SK-N-SH treated with all-trans-retinoic acid at 6 μM for 48 hours (cell line): ENCODE measurements around the gene AKAP17A.
"Not testable (repeated sequence)": the region's sequence is repeated elsewhere in the genome, so short reads cannot be mapped to it uniquely, and the experiment has no call there.

ENCODE experiments used
- ATAC-seq: fragments of 200-7000 bp; cut with Tn5 transposase; 3 replicates; pipeline ENCODE4 v1.9.1; 2020; ENCODE audit warnings: mild to moderate bottlenecking, moderate library complexity
- ARNTL ChIP-seq: fragments of 450-650 bp; formaldehyde crosslinking; IDR thresholded peaks from 2 replicates; pipeline ENCODE4 v1.5.0; 2020; ENCODE audit warnings: low read depth, mild to moderate bottlenecking, moderate library complexity, borderline replicate concordance
- BACH2 ChIP-seq: fragments of 250-450 bp; sonication (Bioruptor Pico); IDR thresholded peaks from 2 replicates; pipeline ENCODE4 v1.9.0; 2021; ENCODE audit warnings: mild to moderate bottlenecking, borderline replicate concordance
- CREB5 ChIP-seq: fragments of 250-450 bp; sonication (Bioruptor Pico); IDR thresholded peaks from 2 replicates; pipeline ENCODE4 v1.5.1; 2020; ENCODE audit warnings: low read depth, mild to moderate bottlenecking, moderate library complexity
- CSDC2 ChIP-seq: fragments of 250-450 bp; sonication (Bioruptor Pico); IDR thresholded peaks from 2 replicates; pipeline ENCODE4 v1.5.0; 2020; ENCODE audit warnings: mild to moderate bottlenecking, moderate library complexity
- ESRRG ChIP-seq: fragments of 250-450 bp; sonication (Bioruptor Pico); IDR thresholded peaks from 2 replicates; pipeline ENCODE4 v1.6.1; 2021; ENCODE audit warnings: mild to moderate bottlenecking
- GLIS3 ChIP-seq: fragments of 250-450 bp; sonication (Bioruptor Pico); IDR thresholded peaks from 2 replicates; pipeline ENCODE4 v1.5.0; 2020; ENCODE audit warnings: mild to moderate bottlenecking, moderate library complexity
- ISL1 ChIP-seq: fragments of 250-450 bp; sonication (Bioruptor Pico); IDR thresholded peaks from 2 replicates; pipeline ENCODE4 v2.1.2; 2022; ENCODE audit warnings: mild to moderate bottlenecking, moderate library complexity
- OSR1 ChIP-seq: fragments of 250-450 bp; sonication (Bioruptor Pico); IDR thresholded peaks from 2 replicates; pipeline ENCODE4 v1.8.0; 2022; ENCODE audit warnings: moderate library complexity, mild to moderate bottlenecking, inconsistent platforms
- PPARA ChIP-seq: fragments of 250-450 bp; sonication (Bioruptor Pico); IDR thresholded peaks from 2 replicates; pipeline ENCODE4 v1.5.0; 2020; ENCODE audit warnings: mild to moderate bottlenecking, borderline replicate concordance
- RARB ChIP-seq: fragments of 250-450 bp; sonication (Bioruptor Pico); IDR thresholded peaks from 2 replicates; pipeline ENCODE4 v1.8.0; 2021; ENCODE audit warnings: mild to moderate bottlenecking, moderate library complexity
- SNAI2 ChIP-seq: fragments of 250-450 bp; sonication (Bioruptor Pico); IDR thresholded peaks from 2 replicates; pipeline ENCODE4 v1.5.0; 2020; ENCODE audit warnings: mild to moderate bottlenecking, moderate library complexity
- TCF4 ChIP-seq: fragments of 250-450 bp; sonication (Bioruptor Pico); IDR thresholded peaks from 2 replicates; pipeline ENCODE4 v1.8.0; 2021; ENCODE audit warnings: mild to moderate bottlenecking, moderate library complexity, borderline replicate concordance
- TOX ChIP-seq: fragments of 250-450 bp; sonication (Bioruptor Pico); IDR thresholded peaks from 2 replicates; pipeline ENCODE4 v1.8.0; 2021; ENCODE audit warnings: mild to moderate bottlenecking, moderate library complexity, borderline replicate concordance
- ZFP3 ChIP-seq: fragments of 250-450 bp; sonication (Bioruptor Pico); IDR thresholded peaks from 2 replicates; pipeline ENCODE4 v1.5.0; 2020; ENCODE audit warnings: mild to moderate bottlenecking, moderate library complexity
- ZNF565 ChIP-seq: fragments of 450-650 bp; formaldehyde crosslinking; conservative IDR thresholded peaks from 2 replicates; pipeline ENCODE4 v1.5.0; 2020; ENCODE audit warnings: low read depth, mild to moderate bottlenecking, moderate library complexity
- ZNF70 ChIP-seq: fragments of 450-650 bp; formaldehyde crosslinking; IDR thresholded peaks from 2 replicates; pipeline ENCODE4 v1.5.0; 2020; ENCODE audit warnings: mild to moderate bottlenecking, moderate library complexity
- ZNF8 ChIP-seq: fragments of 450-650 bp; formaldehyde crosslinking; IDR thresholded peaks from 2 replicates; pipeline ENCODE4 v1.5.0; 2020; ENCODE audit warnings: mild to moderate bottlenecking, moderate library complexity
- TF ChIP-seq, protein P1 (sequence below): fragments of 250-450 bp; sonication (Bioruptor Pico); IDR thresholded peaks from 2 replicates; pipeline ENCODE4 v1.8.0; 2021; ENCODE audit warnings: low read depth, mild to moderate bottlenecking, moderate library complexity, borderline replicate concordance
- TF ChIP-seq, protein P2 (sequence below): fragments of 250-450 bp; sonication (Bioruptor Pico); IDR thresholded peaks from 2 replicates; pipeline ENCODE4 v1.8.0; 2020; ENCODE audit warnings: mild to moderate bottlenecking, moderate library complexity, borderline replicate concordance
- TF ChIP-seq, protein P3 (sequence below): fragments of 250-450 bp; sonication (Bioruptor Pico); IDR thresholded peaks from 2 replicates; pipeline ENCODE4 v1.5.0; 2020; ENCODE audit warnings: mild to moderate bottlenecking, moderate library complexity
- TF ChIP-seq, protein P4 (sequence below): fragments of 250-450 bp; sonication (Bioruptor Pico); IDR thresholded peaks from 2 replicates; pipeline ENCODE4 v1.5.1; 2021; ENCODE audit warnings: mild to moderate bottlenecking, moderate library complexity

AKAP17A gene

DNA sequence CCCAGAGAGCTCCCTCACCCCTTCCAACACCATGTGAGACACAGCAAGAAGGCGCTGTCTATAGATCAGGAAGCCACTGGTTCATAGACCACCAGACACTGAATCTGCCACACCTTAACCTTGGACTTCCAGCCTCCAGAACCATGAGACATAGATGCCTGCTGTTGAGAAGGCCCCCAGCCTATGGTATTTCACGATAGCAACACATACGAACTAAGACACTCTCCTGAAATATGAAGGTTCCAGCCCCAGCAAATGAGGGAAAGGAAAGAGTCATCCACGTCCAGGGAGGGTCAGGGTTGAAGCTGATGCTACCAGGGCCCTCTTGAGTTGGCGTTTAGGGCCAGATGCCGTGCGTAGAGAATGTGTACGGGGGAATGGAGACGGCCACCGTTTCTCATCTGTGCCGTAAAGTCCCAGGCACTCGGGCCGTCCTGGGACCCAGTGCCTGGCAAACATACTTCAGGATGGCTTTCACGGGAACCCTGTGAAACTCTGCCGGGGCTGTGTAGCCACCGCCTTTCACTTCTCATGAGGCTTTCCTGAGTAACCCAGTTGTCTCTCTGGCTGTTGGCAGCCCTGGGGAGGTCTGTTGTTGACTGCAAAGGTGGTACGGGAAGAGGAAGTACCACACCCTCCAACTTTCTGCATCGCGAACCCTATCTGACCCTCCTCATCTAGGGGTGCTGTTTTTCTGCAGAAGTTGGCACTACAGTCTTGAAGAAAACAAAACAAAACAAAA lies 36.8 kb upstream of the AKAP17A start:
- TF ChIP-seq ZNF8 (CRISPR knock-in tag), result no peak
- no peak for TF ChIP-seq ARNTL (CRISPR knock-in tag)
- no peak for TF ChIP-seq TOX (CRISPR knock-in tag)
- no peak for TF ChIP-seq PPARA
- TF ChIP-seq SNAI2 (CRISPR knock-in tag), result no peak
- TF ChIP-seq GLIS3 (CRISPR knock-in tag), result no peak
- no peak for TF ChIP-seq RARB (CRISPR knock-in tag)
- no peak for TF ChIP-seq ESRRG
- no peak for TF ChIP-seq ISL1 (CRISPR knock-in tag)
- TF ChIP-seq TCF4 (CRISPR knock-in tag), result no peak
- no peak for TF ChIP-seq CREB5
- TF ChIP-seq, protein P1, sequence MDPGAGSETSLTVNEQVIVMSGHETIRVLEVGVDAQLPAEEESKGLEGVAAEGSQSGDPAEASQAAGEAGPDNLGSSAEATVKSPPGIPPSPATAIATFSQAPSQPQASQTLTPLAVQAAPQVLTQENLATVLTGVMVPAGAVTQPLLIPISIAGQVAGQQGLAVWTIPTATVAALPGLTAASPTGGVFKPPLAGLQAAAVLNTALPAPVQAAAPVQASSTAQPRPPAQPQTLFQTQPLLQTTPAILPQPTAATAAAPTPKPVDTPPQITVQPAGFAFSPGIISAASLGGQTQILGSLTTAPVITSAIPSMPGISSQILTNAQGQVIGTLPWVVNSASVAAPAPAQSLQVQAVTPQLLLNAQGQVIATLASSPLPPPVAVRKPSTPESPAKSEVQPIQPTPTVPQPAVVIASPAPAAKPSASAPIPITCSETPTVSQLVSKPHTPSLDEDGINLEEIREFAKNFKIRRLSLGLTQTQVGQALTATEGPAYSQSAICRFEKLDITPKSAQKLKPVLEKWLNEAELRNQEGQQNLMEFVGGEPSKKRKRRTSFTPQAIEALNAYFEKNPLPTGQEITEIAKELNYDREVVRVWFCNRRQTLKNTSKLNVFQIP (CRISPR knock-in tag), result no peak
- TF ChIP-seq, protein P2, sequence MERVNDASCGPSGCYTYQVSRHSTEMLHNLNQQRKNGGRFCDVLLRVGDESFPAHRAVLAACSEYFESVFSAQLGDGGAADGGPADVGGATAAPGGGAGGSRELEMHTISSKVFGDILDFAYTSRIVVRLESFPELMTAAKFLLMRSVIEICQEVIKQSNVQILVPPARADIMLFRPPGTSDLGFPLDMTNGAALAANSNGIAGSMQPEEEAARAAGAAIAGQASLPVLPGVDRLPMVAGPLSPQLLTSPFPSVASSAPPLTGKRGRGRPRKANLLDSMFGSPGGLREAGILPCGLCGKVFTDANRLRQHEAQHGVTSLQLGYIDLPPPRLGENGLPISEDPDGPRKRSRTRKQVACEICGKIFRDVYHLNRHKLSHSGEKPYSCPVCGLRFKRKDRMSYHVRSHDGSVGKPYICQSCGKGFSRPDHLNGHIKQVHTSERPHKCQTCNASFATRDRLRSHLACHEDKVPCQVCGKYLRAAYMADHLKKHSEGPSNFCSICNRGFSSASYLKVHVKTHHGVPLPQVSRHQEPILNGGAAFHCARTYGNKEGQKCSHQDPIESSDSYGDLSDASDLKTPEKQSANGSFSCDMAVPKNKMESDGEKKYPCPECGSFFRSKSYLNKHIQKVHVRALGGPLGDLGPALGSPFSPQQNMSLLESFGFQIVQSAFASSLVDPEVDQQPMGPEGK, result no peak
- no peak for TF ChIP-seq BACH2 (CRISPR knock-in tag)
- TF ChIP-seq, protein P3, sequence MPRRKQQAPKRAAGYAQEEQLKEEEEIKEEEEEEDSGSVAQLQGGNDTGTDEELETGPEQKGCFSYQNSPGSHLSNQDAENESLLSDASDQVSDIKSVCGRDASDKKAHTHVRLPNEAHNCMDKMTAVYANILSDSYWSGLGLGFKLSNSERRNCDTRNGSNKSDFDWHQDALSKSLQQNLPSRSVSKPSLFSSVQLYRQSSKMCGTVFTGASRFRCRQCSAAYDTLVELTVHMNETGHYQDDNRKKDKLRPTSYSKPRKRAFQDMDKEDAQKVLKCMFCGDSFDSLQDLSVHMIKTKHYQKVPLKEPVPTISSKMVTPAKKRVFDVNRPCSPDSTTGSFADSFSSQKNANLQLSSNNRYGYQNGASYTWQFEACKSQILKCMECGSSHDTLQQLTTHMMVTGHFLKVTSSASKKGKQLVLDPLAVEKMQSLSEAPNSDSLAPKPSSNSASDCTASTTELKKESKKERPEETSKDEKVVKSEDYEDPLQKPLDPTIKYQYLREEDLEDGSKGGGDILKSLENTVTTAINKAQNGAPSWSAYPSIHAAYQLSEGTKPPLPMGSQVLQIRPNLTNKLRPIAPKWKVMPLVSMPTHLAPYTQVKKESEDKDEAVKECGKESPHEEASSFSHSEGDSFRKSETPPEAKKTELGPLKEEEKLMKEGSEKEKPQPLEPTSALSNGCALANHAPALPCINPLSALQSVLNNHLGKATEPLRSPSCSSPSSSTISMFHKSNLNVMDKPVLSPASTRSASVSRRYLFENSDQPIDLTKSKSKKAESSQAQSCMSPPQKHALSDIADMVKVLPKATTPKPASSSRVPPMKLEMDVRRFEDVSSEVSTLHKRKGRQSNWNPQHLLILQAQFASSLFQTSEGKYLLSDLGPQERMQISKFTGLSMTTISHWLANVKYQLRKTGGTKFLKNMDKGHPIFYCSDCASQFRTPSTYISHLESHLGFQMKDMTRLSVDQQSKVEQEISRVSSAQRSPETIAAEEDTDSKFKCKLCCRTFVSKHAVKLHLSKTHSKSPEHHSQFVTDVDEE (CRISPR knock-in tag), result no peak
- no peak for TF ChIP-seq ZNF70 (CRISPR knock-in tag)
- TF ChIP-seq ZNF565, result no peak
- TF ChIP-seq, protein P4, sequence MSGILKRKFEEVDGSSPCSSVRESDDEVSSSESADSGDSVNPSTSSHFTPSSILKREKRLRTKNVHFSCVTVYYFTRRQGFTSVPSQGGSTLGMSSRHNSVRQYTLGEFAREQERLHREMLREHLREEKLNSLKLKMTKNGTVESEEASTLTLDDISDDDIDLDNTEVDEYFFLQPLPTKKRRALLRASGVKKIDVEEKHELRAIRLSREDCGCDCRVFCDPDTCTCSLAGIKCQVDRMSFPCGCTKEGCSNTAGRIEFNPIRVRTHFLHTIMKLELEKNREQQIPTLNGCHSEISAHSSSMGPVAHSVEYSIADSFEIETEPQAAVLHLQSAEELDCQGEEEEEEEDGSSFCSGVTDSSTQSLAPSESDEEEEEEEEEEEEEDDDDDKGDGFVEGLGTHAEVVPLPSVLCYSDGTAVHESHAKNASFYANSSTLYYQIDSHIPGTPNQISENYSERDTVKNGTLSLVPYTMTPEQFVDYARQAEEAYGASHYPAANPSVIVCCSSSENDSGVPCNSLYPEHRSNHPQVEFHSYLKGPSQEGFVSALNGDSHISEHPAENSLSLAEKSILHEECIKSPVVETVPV (CRISPR knock-in tag), result no peak
- no peak for TF ChIP-seq CSDC2 (CRISPR knock-in tag)
- no peak for TF ChIP-seq ZFP3 (CRISPR knock-in tag)

DNA sequence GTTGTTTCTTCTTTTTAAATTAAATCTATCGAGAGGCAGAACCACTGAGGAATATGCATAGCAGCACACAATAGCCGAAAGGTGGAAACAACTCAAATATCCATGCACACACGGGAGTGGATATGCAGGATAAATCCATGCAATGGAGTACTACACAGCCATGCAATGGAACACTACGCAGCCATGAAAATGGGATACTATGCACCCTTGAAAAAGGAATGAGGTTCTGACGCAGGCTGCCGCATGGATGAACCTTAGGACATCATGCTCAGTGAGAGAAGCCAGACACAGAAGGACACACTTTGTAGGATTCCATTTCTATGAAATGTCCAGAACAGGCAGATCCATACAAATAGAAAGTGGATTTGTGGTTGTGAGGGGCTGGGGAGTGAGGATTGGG lies 36.0 kb upstream of the AKAP17A start:
- TF ChIP-seq OSR1 (CRISPR knock-in tag), result no peak
- TF ChIP-seq, protein P1 (CRISPR knock-in tag), result no peak
- TF ChIP-seq ESRRG, result no peak
- TF ChIP-seq, all 23 proteins: peak for 0

More for the DNA sequence above, 36.8 kb upstream of the AKAP17A start:
- no peak for ATAC-seq

GRCh38 chrX:1557442-1557841 lies 34.0 kb upstream of the AKAP17A start:
- not testable (repeated sequence) for ATAC-seq

More for the DNA sequence above, 36.0 kb upstream of the AKAP17A start:
- ATAC-seq, result no peak
